Stimulated activated CD4-positive, alpha-beta T cell treated with anti-CD3 and anti-CD28 coated beads, Interleukin-2, amount 100 ng/mL, for 4 hours (primary cell): ENCODE results near the gene PSMG4.

Source experiments
- DNase-seq: peaks from one replicate; pipeline ENCODE4 v3.0.0-alpha.2; 2020; ENCODE audit warnings: low read depth

Gene PSMG4

DNA sequence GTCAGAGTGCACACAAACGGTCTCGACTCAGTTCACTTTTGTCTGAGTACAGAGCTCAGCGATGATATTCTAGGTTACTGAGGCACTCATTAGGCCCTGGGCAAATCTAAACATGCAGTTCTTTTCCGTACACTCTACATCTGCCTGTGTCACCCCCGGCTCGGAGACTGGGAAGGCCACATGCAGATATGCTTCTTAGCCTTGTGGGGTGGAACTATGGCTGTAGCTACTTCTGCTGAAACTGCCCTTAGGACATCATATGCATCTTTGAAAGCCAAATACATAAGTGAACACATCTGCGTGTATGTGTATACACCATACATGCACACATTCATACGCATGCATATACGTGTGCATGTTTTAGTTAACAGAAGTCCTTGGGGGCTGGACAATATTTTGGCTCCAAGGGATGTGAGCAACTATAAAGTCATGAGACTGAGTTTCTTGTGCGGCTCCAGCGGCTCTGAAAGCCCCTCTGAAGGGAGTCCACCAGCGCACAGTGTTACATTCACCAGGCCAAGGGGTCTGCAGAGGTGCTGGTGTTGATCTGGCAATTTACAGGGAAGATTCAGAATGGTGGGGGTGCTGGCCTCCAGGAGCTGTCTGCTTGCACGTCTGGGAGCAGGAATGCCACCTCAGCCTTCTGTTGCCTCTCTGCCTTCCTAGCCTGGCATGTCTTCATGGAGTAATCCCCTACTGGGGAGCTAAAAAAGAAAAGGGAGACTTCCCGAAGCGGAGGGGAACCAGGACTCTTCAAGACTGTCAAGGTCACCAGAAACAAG lies 31.6 kb downstream of the PSMG4 start:
- DNase-seq, result no peak

DNA sequence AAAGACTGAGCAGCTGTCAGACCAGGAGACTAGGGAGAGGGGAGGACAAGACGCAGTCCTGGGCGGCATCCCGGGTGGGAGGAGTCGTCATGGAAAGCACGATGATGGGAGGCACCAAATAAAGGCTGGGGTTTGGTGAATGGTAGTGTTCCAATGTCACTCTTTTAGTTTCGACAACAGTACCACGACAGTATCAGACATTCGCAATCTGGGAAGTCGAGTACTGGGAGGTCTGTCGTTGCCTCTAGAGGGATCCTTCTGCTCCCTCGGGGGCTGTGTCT lies 32.1 kb downstream of the PSMG4 start:
- no peak for DNase-seq

DNA sequence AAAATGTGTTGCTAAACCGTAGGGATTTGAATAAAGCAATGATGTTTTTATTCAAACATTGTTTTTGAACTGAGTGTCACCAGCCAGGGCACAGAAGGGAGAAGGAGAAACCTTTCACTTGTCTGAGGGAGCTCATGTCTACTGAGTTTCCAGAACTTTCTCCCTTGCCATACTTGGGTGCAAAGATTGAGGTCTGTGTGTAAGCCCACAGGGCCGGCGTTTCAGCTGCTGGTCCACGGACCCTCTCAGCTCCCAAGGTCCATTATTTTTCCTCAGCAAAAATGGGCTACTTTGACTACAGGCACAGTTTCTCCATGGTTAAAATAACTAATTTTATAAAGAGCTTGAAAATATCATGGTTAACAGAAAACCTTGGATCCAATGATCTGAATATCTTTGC lies 32.6 kb downstream of the PSMG4 start:
- DNase-seq, result no peak

DNA sequence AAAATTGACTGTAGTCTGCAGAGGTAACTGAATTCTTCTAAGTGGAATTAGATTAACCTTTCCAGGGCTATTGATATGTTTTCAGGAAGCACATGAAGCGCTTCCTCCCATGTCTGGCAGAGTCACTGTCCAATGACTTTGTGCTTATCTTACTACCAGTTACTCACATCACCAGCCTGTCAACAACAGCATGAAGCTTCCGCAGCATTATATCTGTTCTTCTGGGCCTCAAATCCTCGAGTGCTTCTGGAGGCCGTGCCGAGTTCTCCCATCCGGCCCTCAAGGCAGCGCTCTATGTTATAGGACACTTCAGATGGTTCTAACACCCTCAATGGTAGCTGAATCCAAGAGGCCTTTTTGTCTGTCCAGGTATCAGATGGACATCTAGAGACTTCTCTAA lies 33.2 kb downstream of the PSMG4 start:
- DNase-seq, result no peak

DNA sequence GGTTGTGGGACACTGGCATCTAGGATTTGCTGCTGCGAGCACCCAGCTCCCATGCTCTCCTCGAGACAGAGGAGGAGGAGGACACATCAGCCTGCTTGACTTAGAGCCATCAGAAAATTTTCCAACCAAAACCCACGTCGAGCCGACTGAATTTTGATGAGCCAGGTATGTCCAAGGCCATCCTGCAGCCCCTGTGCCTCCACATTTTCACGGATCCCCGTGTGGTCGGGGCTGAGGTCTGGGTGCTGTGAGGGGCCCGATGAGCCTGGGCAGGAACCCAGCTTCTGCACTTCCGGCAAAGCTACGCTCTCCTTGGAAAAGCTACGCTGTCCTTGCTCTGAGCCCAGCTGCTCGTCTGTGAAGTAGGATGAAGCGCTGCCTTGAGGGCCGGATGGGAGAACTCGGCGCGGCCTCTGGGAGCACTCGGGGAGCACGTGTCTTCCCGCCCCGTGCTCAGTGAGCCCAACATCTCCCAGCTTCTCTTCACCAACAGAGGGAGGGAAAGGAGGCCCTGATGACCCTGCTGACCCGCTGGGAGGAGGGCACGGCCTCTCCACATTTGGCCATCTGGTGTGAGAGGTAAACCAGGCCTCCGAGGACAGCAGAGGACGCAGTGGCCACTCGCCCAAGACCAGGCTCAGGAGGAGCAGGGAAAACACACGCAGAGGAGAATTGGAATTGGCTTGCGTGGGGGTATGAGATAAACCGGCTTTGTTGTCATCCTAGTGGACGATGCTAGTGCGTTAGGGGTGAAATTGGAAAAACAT lies 33.9 kb downstream of the PSMG4 start:
- no peak for DNase-seq

DNA sequence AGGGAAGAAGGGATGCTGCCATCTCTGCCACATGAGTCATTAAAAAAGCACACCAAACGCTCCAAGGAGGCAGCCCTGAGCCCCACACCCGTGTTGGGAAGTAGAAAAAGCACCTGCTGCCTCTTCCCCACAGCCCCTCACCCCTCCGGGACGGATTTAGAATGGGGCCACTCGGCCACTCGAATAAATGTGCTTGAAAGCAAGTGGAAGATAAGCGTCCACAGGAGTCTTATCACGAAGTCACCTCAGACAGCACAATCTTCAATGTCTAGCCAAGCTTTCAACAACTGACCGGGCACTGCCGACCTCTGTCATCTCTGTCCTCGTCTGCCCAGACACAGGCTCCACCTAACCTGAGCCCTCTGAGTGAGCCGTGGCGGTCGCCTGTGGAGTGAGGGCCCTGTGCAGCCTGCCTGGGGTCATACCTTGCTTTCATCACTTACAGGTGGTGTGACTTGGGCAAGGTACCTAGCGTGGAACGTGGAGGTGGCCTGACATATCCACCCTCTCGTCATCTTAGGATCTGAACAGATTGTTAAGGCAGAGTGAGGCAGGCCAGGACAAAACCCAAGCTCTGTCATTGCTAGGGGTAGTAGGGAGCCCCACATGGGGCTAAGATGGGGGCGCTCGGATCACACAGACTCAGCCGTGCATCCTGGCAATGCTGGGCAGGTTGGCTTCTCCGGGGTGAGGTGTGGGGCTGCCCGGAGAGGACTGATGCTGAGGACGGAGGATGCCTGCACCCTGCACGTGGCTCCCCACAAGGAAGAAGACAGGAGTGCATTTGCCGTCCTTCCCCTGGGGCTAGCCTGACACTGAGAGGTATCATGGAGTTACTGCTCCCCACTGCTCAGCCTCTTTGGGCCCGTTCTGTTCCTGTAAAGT lies 34.8 kb downstream of the PSMG4 start:
- no peak for DNase-seq

DNA sequence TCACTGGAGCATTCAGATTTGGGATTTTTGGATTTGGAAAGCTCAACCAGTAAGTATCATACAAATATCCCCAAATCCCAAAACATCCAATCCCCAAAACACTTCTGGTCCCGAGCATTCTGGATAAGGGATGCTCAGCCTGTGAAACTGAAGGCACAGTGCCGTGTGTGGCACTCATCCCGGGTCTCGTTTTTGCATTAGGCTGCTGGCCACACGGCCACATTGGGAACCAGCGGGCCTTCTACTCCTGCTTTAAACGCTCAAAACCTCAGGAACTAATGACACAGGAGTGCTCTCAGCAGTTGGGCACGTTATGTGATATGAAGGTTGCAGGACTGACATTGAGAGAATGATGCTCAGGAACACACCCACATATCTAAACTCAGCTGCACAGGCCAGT lies 35.6 kb downstream of the PSMG4 start:
- no peak for DNase-seq

DNA sequence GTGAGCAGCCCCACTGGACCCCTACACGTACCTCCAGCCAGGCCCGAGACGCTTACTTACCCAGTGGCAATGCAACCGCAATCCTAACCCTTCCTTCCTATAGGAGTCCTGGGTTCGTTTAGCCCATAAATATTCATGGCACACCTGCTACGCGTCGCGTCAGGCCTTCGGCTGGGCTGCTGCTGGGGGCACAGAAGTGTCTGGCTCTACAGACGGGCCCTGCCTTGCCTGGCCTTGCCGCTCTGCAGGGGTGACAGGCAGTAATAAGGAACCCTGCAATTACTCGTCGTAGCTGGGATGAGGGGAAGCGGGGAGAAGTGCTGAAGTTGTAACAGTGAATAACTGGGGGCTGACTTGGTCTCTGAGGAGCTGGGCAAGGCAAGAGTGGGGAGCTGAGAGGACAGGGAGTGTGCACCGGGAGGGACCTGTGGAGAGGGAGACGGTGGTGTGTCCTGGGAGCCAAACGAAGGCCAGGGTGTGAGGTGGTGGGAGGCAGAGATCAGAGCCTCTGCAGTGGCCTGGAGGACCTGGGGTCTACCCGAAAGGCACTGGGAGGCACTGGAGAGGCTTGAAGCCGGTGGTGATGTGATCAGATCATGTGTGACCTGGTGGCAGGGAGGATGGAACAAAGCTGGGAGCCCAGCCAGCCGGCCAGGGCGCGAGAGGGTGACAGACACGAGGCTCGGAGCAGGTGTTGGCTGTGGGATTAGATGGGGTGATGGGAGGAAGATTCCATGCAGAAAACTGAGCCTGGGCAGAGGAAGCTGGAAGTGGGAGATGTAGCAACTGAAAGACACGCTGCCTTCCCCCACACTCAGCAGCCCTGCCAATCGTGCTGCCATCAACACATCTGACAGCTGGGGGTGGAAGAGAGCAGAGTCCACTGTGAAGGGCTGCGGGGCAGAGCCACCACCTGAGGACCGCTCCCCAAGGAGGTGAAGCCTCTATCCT lies 36.4 kb downstream of the PSMG4 start:
- no peak for DNase-seq

DNA sequence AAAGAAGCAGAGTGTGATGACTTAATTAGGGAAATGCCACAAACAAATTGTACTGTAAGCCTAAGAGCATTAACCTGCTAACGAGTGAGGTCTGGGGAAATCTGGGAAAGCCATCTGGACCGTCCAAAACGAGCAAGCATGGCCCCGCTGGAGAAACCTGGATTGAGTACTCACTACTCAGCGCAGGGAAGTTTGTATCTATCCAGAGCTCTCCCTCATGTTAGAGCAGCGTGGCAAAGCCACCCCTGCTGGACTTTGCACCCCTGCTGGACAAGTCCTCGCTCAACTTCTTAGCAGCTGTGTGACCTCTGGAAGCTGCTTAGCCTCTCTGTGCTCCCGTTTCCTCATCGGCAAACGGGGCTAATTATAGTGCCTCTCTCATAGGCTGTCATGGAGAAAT lies 37.3 kb downstream of the PSMG4 start:
- no peak for DNase-seq

DNA sequence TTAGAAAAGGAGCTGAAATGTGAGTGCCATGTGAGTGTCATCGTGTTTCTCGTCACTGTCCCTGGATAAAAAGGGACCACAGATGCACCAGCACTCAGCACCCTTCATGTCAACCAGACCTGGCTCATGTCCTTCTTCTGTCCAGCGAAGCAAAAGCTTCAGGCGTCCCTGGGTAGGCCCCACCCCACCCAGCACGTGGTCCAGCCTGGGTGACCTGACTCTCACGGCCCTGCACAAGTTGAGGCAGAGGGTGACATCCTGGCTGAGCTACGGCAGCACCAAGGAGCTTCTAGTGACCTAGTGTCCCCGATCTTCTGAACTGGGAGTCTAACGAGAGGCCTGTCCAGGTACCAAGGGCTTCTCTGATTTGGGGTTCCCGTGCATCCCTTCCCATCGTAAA lies 37.8 kb downstream of the PSMG4 start:
- DNase-seq, result no peak

DNA sequence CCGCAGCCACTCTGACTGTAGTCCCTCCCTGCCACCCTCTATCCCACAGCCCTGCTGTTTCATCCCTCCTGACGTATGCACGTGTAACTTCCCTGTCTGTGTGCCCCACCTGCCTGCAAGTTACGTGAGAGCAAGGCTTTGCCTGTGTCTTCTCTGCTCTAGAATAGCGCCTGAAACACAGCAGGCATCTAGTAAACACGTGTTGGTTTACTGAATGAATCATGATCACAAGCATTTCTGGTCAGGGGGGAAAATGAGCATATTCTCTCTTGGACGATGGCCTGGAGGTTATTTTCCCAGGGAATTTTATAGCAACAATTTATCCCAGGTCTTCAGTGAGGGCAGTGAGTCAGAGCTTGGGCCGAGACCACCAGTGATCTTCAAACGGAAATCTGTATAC lies 38.3 kb downstream of the PSMG4 start:
- no peak for DNase-seq

DNA sequence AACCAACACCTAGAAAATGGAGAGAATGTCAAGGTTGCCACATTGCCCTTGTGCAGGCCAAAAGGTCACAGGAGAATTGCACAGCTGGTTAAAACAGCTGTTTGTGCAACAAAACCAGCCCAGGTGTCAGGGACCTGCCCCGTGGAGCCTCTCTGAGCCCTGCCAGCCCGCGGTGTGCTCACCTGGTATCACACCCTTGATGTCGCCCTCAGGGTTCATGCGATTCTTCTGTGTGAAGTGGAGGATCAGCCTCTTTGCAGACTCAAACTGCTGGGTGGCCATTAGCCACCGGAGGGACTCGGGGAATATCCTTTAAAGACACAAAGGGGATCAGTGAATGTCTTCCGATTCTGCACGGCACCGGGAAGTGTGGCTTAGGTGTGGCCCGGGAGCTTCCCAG lies 39.2 kb downstream of the PSMG4 start:
- no peak for DNase-seq

DNA sequence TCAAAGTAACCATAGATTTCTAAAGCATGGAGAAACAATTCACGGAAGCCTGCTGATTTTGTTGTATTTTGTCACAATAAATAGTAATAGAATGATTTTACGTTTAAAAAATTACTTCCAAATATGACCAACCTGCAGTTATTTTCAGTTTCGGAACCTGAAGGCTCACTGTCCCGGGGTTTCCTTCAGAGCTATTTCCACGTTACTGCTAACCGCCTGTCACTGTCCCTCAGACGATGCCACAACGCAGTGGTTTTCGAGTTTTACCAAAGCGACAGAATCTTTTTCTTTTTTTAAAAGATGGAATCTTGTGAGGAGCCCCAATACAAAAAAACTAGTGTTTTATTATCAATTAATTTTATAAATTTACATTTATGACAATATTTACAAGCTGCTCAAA lies 40.5 kb downstream of the PSMG4 start:
- no peak for DNase-seq

DNA sequence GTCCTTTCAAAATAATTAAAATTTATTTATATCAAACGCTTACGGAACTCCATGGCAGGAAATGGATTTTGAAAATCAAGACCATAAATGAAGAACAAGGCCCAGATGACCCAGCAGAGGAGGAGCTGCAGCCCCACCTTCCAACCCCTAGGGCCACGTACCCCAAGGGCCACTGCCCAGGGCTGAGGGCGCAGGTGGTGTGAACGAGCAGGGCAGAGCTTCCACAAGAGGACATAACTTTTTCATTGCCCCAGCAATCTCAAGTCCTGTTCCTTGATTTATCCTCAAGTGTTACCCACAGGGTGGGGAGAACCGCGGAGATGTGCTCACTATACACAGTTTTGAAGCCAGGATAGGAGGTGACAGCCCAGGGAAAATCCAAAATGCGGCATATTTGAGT lies 42.8 kb downstream of the PSMG4 start:
- no peak for DNase-seq

DNA sequence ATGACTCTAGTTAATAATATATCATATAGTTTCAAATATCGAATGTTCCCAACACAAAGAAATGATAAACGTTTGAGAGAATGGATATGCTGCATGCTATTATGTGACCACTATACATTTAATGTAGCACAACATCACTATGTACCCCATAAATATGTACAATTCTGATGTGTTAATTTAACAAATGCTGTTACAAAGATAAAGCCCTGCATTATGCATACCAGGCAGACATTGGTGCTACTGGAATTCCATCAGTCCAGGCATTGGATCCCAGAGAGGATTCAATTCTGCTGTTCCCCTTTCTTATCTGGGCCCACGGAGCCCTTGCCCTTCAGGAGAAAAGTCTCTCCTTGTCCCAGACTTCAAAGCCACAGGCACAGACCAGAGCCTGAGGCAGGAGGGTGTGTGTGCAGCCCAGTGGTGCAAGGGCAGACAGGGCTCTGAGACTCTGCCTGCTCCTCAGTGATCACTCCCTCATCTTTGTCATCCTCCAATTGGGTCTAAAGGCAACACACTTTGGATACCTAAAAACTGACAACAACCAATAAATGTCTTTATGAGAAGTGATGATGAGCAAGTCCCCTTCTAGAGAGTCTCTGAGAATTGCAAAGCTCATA lies 45.2 kb downstream of the PSMG4 start:
- DNase-seq, result no peak

DNA sequence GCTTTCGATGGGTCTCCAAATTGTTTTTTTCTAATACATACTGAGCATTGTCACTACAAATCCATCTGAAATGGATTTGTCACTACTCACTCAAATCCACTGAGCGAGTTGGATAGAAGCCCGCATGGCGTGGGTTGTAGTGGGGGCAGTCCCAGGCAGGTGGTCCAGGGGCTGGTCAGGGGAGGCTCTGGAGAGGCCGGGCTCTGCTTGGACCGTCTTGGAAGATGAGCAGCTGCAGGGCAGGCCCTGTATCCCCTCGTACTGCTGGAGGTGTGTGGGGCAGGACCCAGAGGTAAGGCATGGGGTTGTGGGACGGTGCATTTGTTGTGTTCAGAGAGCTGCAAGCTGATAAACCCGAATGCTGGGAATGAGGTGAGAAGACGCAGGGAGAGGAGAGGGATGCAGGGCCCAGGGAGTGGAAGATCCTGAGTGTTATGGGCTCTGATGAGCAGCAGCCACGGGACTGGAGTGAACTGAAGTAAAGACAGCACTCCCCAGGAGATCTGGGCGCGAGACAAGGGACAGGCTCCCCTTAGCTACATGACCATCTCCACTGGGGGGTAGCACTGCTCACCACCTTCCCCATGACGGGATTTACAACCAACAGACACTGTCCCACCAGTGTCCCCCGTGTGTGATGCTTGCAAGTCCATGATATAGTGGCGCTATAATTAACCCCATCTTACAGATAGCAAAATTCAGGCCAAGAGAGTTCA lies 45.9 kb downstream of the PSMG4 start:
- no peak for DNase-seq

DNA sequence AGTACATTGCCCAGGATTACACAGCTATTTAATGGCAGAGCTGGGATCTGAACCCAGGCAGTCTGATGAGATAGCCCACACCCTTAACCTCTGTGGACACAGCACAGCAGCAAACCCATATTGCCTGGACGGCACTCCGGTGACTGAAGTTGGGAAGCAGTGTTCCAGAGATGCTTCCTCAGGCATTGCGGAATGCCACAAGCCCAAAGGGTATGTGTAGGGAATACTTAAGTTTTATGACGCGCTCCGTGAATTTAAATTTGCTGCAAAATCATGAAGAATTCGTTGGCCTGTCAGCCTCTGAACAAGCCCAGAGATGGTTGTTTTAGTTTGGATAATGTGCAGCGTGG lies 46.4 kb downstream of the PSMG4 start:
- no peak for DNase-seq

DNA sequence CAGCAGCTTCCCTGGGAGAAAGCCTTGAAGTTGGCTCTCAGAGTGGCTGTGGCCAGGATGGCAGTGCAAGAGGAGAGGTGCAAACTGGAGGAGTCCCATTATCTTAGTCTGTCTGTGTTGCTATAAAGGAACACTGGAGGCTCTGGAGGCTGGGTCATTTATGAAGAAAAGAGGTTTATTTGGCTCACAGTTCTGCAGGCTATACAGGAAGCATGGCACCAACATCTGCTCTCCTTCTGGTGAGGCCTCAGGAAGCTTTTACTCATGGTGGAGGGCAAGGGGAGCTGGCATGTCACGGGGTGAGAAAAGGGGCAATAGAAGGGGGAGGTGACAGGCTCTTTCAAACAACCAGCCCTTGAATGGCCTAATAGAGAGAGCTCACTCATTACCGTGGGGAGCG lies 47.1 kb downstream of the PSMG4 start:
- no peak for DNase-seq

DNA sequence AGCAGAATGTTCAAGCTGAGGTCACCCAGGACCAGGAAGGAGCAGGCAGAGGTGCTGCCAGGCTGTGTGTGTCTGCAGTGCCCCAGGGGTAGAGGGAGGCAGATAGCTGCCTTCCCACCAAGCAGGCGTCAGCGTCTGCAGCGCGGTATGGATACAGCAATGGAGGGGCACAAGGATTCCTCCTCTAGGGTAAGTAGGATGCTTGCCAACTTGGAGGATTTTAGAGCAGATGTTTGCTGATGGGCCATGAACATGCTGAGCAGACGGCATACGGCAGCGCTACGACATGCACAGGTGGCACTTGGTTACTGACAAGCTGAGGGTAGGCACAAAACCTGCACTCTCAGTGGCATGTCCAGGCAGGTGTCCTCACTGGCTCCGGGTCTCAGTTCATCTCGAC lies 48.1 kb downstream of the PSMG4 start:
- DNase-seq, result no peak

DNA sequence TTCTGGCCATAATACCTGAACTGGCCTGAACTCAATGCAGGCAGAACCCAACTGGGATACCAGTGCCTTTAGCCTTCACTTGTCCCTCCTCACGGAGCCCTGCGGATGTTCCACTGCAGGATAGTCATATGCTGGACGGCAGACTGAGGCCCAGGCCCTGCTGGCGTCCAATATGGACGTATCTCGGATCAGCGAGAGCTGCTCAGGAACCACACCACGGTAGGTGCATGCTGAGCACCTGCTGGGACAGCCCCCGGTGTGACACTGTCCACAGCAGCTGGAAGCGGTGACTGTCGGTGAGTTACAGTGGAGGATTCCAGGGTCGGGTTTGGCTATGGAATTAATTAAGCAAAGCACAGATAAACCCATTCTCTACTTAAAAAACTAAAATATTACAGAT lies 48.7 kb downstream of the PSMG4 start:
- DNase-seq, result no peak

DNA sequence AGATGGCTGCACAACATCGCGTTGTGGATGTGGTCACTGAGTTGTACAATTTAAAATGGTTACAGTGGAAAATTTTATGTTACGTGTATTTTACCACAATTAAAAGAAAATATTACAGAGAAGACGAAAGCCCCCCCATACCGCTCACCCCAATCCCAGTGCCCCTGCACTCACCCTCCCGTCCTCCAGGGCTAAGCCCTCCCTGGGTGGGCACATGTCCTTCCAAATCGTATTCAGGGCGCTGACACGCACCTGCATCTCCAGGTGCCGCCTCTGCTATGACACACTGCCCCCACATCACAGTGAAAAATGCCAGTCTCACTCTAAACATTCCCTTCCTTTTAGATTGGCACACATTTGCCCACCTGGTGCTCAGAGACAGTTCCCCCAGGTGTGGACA lies 49.4 kb downstream of the PSMG4 start:
- no peak for DNase-seq
